ENCODE data around the gene CHTOP. TPM values are rescaled to one million over a fixed set of nuclear protein-coding genes. Genes with fewer than 3 reads are reported as not detected.
"Not testable (repeated sequence)": the region's sequence is repeated elsewhere in the genome, so short reads cannot be mapped to it uniquely, and the experiment has no call there.

Gene CHTOP
- total and polyA plus RNA-seq, 2 donors = 53.8 to 63.9 TPM

DNA sequence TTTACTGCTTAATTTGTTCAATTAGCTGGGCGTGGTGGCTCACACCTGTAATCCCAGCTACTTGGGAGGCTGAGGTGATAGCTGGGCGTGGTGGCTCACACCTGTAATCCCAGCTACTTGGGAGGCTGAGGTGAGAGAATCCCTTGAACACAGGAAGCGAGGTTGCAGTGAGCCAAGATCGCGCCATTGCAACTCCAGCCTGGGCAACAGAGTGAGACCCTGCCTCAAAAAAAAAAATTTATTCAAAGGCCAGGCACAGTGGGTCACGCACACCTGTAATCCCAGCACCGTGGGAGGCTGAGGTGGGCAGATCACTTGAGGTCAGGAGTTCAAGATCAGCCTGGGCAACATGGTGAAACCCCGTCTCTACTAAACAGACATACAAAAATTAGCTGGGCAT lies 34.8 kb downstream of the CHTOP start:
- peaks cover 17% of the 10 kb centered on the region for H3K36me3 ChIP-seq (ENCODE audit: insufficient read depth)
- not testable (repeated sequence) for H3K4me1 ChIP-seq (ENCODE audit: insufficient read depth); DNase-seq (ENCODE audit: extremely low spot score); H3K27ac ChIP-seq (ENCODE audit: low read depth); H3K4me3 ChIP-seq (ENCODE audit: low read depth, low read length)
- 96% methylated on average over 8 of the region's 8 CpGs for WGBS

DNA sequence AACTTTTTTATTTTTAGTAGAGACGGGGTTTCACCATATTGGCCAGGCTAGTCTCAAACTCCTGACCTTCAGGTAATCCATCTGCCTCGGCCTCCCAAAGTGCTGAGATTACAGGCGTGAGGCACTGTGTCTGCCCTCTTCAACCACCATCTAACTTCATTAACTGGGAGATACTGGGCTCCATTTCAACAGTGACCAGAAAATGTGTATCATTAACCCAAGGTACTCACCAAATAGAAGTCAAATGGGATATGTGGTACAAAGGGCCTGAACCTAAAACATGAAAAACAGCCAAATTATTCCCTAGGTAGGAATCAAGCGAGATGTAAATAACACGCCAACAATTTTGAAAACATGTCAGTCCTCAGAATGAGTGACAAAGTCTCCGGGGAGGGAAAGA lies 35.7 kb downstream of the CHTOP start:
- Histone ChIP-seq H3K4me1 (ENCODE audit: insufficient read depth) (no peaks in the 10 kb centered on the region), H3K4me3 (ENCODE audit: low read depth, low read length) (no peak overlapping the region), H3K27ac (ENCODE audit: low read depth) (no peak overlapping the region), H3K36me3 (ENCODE audit: insufficient read depth) (peaks cover 13% of the 10 kb centered on the region)
- WGBS = 83% methylated on average over 6 of the region's 6 CpGs
- DNase-seq (ENCODE audit: extremely low spot score) = no peak

DNA sequence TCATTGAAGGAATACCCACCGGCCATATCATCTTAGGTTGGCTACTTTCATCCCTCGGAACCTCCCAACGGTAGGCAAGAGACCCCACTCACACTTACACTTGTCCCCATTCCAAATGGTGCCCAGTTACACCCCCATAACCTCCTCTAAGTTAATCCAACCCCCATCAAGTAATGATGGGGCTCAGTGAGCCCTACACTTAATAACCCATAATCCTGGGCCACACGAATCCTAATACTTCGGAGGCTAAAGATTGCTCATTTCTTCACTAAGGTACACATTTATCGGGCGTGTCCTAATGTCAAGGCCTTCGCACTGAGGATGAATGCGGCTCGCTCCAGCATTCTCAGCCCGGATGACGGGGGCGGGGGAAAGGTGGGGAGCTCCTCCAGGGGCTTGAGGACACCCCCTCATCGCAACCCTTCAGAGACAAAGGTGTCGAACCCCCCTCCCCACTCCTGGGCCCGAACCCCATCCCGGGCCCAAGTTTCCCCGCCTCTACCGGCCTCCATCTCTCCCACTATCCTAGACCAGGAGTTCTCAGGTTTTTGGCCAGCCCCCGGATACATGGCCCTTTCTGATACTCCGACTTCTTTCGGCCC lies 36.5 kb downstream of the CHTOP start:
- H3K36me3 ChIP-seq (ENCODE audit: insufficient read depth) = peaks cover 8% of the 10 kb centered on the region
- peak overlapping the region; percentile 68 for H3K27ac ChIP-seq (ENCODE audit: low read depth)
- H3K4me3 ChIP-seq (ENCODE audit: low read depth, low read length) = peak overlapping the region; percentile 74
- WGBS = 1% methylated on average over 22 of the region's 22 CpGs
- DNase-seq (ENCODE audit: extremely low spot score) = no peak
- H3K4me1 ChIP-seq (ENCODE audit: insufficient read depth) = no peaks in the 10 kb centered on the region

DNA sequence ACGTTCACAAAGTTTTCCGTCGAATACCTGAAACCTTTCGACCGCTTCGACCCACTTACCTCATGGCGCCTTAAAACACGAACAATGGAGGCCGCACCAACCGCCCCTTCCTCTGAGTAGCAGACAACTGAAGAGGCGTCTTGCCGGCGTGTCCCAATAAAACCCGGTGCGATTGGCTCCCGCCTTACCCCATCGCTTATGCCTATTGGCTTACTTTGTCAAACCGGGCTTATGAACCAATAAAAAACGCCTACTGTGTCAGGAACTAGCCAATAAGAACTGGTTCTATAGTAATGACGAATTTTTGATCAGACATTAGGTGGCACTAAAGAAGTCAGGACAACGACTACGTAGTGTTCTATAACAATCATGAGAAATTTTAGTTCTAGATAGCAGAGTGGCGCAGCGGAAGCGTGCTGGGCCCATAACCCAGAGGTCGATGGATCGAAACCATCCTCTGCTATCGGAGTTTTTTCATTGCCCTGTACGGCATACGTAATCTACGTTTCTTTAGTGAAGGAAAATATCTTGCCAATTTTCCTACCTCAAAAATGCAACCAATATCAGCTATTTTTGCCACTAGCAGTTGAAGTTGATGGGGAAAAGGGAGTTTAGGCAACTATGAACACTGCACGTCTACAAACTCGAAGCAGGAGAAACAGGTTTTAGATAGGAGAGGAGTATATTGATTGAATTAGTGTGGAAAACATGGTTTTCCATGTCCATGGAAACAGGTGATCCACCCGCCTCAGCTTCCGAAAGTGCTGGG lies 37.2 kb downstream of the CHTOP start, which contains the start of gene ILF2:
TSS of gene ILF2 (minus strand) at position 135 of the 769 bp plus-strand sequence. CDS start at position 64, 71 bp downstream.
- peak; percentile 99 for DNase-seq (ENCODE audit: extremely low spot score)
- Histone ChIP-seq H3K36me3 (ENCODE audit: insufficient read depth) (peaks cover 7% of the 10 kb centered on the region), H3K27ac (ENCODE audit: low read depth) (peak within 1 kb of the TSS; percentile 82), H3K4me3 (ENCODE audit: low read depth, low read length) (peak within 1 kb of the TSS; percentile 74), H3K4me1 (ENCODE audit: insufficient read depth) (no peaks in the 10 kb centered on the region)
- under 1% methylated on average over 35 of the region's 35 CpGs for WGBS

DNA sequence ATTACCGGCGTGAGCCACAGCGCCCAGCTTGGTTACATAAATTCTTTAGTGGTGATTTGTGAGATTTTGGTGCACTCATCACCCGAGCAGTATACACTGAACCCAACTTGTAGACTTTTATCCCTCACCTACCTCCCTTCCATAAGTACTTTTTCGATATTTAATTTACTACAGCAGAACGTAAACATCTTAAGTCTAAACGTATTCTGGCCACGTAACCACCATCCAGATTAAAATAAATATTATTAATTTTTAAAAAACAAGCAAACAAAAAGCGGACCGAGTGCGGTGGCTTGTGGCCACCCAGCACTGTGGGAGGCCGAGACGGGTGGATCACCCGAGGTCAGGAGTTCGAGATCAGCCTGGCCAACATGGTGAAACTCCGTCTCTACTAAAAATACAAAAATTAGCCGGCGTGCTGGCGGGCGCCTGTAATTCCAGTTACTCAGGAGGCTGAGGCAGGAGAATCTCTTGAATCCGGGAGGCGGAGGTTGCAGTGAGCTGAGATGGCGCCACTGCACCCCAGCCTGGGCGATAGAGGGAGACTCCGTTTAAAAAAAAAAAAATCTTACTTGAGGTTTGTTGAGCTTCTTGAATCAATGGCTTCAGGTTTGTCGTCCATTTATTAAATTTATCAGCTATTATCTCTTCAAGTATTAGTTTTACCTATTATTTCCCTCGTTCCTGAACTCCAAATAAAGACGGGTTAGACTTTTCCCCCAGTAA lies 37.9 kb downstream of the CHTOP start:
- H3K4me1 ChIP-seq (ENCODE audit: insufficient read depth); H3K36me3 ChIP-seq (ENCODE audit: insufficient read depth); DNase-seq (ENCODE audit: extremely low spot score): not testable (repeated sequence)
- H3K27ac ChIP-seq (ENCODE audit: low read depth) = peak overlapping the region; percentile 82
- 7% methylated on average over 28 of the region's 28 CpGs for WGBS
- peak overlapping the region; percentile 34 for H3K4me3 ChIP-seq (ENCODE audit: low read depth, low read length)

DNA sequence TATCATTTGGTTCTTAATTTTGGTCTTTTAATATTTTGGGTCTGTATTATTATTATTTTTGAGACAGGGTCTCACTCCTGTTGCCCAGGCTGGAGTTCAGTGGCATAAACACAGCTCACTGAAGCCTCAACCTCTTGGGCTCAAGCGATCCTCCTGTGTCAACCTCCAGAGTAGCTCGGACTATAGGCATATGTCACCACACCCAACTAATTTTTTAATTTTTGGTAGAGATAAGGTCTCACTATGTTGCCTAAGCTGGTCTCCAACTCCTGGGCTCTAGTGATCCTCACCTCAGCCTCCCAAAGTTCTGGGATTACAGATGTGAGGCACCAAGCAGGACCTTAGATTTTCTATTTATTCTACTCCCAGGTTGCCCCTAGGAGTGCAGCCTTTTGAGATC lies 39.6 kb downstream of the CHTOP start:
- Histone ChIP-seq H3K27ac (ENCODE audit: low read depth) (no peak overlapping the region), H3K4me3 (ENCODE audit: low read depth, low read length) (no peak overlapping the region), H3K4me1 (ENCODE audit: insufficient read depth) (no peaks in the 10 kb centered on the region), H3K36me3 (ENCODE audit: insufficient read depth) (no peaks in the 10 kb centered on the region)
- WGBS = 95% methylated on average over 2 of the region's 2 CpGs
- no peak for DNase-seq (ENCODE audit: extremely low spot score)

DNA sequence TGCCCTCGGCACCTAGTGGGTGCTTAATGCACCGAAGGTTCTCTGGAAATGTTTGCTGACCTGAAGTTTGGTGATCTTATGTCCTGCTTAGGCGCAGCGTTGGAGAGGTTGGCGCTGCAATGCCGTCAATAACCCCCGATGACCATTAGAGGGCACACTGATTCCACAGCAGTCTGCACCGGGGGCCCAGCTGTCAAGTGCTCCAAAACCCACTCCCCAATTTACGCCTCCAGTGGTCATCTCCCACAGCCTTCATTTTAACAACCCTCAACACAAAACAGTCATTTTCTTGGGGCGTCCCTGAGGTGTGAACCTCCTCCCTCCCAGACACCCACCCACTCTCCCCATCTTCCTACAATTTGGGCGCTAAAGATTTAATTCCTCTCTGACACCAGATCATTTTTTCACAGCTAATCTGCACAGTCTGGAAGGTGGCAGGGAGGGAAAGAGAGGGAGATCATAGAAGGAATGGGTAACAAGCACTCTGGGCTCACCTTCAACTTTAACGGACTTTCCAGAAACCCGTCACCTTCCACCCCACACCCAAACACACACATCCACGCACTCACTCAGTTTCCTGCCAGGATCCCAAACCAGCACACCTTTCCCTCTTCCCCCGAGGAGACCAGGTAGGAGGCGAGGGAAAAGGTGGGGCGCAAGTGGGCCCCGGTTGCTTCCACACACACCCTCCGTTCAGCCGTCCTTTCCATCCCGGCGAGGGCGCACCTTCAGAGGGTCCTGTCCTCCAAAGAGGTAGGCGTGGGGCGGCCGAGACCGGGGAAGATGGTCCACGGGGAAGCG lies 44.1 kb downstream of the CHTOP start:
- 3% methylated on average over 29 of the region's 29 CpGs for WGBS
- H3K4me1 ChIP-seq (ENCODE audit: insufficient read depth) = no peaks in the 10 kb centered on the region
- DNase-seq (ENCODE audit: extremely low spot score) = no peak
- no peaks in the 10 kb centered on the region for H3K36me3 ChIP-seq (ENCODE audit: insufficient read depth)
- peak overlapping the region; percentile 58 for H3K4me3 ChIP-seq (ENCODE audit: low read depth, low read length)
- peak overlapping the region; percentile 41 for H3K27ac ChIP-seq (ENCODE audit: low read depth)

DNA sequence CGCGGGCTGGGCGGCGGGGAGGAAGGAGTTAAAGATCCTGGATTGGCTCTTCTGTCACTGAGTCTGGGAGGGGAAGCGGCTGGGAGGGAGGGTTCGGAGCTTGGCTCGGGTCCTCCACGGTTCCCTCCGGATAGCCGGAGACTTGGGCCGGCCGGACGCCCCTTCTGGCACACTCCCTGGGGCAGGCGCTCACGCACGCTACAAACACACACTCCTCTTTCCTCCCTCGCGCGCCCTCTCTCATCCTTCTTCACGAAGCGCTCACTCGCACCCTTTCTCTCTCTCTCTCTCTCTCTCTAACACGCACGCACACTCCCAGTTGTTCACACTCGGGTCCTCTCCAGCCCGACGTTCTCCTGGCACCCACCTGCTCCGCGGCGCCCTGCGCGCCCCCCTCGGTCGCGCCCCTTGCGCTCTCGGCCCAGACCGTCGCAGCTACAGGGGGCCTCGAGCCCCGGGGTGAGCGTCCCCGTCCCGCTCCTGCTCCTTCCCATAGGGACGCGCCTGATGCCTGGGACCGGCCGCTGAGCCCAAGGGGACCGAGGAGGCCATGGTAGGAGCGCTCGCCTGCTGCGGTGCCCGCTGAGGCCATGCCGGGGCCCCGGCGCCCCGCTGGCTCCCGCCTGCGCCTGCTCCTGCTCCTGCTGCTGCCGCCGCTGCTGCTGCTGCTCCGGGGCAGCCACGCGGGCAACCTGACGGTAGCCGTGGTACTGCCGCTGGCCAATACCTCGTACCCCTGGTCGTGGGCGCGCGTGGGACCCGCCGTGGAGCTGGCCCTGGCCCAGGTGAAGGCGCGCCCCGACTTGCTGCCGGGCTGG lies 44.9 kb downstream of the CHTOP start, which contains the start of gene NPR1:
TSS of gene NPR1 (plus strand) at position 170 of the 818 bp plus-strand sequence. CDS start at position 591, 421 bp downstream.
- Histone ChIP-seq H3K4me1 (ENCODE audit: insufficient read depth) (no peaks in the 10 kb centered on the region), H3K27ac (ENCODE audit: low read depth) (peak within 1 kb of the TSS; percentile 41), H3K36me3 (ENCODE audit: insufficient read depth) (no peaks in the 10 kb centered on the region), H3K4me3 (ENCODE audit: low read depth, low read length) (peak within 1 kb of the TSS; percentile 58)
- WGBS = under 1% methylated on average over 78 of the region's 78 CpGs
- DNase-seq (ENCODE audit: extremely low spot score) = no peak

DNA sequence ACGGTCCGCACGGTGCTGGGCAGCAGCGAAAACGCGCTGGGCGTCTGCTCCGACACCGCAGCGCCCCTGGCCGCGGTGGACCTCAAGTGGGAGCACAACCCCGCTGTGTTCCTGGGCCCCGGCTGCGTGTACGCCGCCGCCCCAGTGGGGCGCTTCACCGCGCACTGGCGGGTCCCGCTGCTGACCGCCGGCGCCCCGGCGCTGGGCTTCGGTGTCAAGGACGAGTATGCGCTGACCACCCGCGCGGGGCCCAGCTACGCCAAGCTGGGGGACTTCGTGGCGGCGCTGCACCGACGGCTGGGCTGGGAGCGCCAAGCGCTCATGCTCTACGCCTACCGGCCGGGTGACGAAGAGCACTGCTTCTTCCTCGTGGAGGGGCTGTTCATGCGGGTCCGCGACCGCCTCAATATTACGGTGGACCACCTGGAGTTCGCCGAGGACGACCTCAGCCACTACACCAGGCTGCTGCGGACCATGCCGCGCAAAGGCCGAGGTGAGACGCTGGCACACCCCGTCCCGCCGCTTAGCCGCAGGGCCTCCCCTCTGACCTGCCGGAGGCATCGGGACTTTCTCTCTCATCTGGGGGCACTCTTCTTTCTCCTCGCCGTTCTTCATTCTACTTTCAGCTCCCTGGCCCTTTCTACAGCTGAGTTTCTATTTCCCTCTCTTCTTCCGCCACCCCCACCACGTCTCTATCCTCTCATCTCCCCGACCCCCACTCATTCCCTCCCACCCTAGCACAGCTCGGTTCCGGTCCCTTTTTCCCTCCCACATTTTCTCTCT lies 45.7 kb downstream of the CHTOP start:
- WGBS = 4% methylated on average over 73 of the region's 73 CpGs
- Histone ChIP-seq H3K4me1 (ENCODE audit: insufficient read depth) (no peaks in the 10 kb centered on the region), H3K36me3 (ENCODE audit: insufficient read depth) (no peaks in the 10 kb centered on the region), H3K27ac (ENCODE audit: low read depth) (no peak overlapping the region), H3K4me3 (ENCODE audit: low read depth, low read length) (peak overlapping the region; percentile 58)
- no peak for DNase-seq (ENCODE audit: extremely low spot score)

DNA sequence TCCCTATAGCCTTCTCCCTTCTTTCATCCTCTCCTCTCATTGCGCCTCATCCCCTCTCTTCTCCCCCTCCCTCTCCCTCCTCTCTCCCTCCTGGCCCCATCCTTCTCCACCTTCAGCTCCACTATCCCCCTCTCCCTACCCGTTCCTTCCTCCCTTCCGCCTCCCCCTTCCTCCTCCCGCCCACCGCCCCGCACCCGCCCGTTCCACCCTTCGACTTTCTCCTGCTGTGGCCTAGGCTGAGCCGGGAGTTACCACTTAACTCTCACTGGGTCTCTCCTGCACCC lies 46.2 kb downstream of the CHTOP start:
- Histone ChIP-seq H3K4me1 (ENCODE audit: insufficient read depth) (no peaks in the 10 kb centered on the region), H3K4me3 (ENCODE audit: low read depth, low read length) (peak overlapping the region; percentile 58), H3K27ac (ENCODE audit: low read depth) (no peak overlapping the region), H3K36me3 (ENCODE audit: insufficient read depth) (no peaks in the 10 kb centered on the region)
- no peak for DNase-seq (ENCODE audit: extremely low spot score)
- 38% methylated on average over 10 of the region's 10 CpGs for WGBS

DNA sequence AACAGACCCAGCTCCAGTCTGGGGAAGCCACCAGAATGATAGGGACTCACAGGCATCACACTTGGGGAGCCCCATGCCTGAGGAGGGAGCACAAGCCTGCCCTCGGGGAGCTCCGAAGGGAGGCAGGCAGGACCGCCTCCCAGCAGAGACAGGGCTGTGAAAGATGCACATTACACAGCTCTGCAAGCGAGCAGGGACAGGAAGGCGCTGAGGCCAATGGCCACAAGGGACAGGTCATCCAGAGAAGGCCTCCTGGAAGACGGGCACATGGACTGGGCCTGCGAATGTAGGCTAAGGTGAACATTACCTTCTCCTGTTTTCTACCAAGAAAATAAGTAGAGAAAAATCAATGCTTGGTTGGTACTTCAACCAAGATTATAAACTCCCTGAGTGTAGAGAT lies 48.9 kb downstream of the CHTOP start:
- H3K27ac ChIP-seq (ENCODE audit: low read depth) = no peak overlapping the region
- 87% methylated on average over 7 of the region's 7 CpGs for WGBS
- DNase-seq (ENCODE audit: extremely low spot score) = no peak
- no peak overlapping the region for H3K4me3 ChIP-seq (ENCODE audit: low read depth, low read length)
- H3K36me3 ChIP-seq (ENCODE audit: insufficient read depth) = no peaks in the 10 kb centered on the region
- no peaks in the 10 kb centered on the region for H3K4me1 ChIP-seq (ENCODE audit: insufficient read depth)

DNA sequence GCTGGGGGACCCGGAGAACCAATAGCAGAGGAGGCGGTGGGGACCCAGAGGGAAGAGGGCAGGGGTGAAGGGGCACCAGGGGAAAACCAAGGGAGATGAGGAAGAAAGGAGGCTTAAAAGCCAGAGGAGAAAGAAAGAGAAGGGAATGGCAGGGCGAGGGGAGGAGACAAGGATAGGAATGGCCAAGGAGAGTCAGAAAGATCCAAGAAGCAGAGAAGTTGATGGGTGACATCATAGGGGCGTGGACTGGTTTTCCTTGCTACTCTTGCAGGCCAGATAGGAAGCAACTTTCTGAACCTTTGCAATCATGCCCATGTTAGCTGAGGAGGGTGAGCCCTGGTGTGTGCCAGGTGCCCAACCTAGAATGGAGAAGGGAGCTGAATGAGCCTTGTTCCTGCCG lies 50.0 kb downstream of the CHTOP start:
- H3K27ac ChIP-seq (ENCODE audit: low read depth) = no peak overlapping the region
- no peak for DNase-seq (ENCODE audit: extremely low spot score)
- no peaks in the 10 kb centered on the region for H3K4me1 ChIP-seq (ENCODE audit: insufficient read depth)
- WGBS = 84% methylated on average over 5 of the region's 5 CpGs
- H3K36me3 ChIP-seq (ENCODE audit: insufficient read depth) = no peaks in the 10 kb centered on the region
- no peak overlapping the region for H3K4me3 ChIP-seq (ENCODE audit: low read depth, low read length)

All from urinary bladder (tissue), 4 donors.